HG03175 (cell line): Measurements from ENCODE around the gene MGAT3.
"Not testable (repeated sequence)": the region's sequence is repeated elsewhere in the genome, so short reads cannot be mapped to it uniquely, and the experiment has no call there.

ENCODE experiments used
- ATAC-seq: cut with Tn5 transposase; IDR thresholded peaks from one replicate; pipeline ENCODE4 v1.9.1; 2021; ENCODE audit warnings: mild to moderate bottlenecking, moderate library complexity; ENCODE audit not compliant: unreplicated experiment

Gene MGAT3, protein sequence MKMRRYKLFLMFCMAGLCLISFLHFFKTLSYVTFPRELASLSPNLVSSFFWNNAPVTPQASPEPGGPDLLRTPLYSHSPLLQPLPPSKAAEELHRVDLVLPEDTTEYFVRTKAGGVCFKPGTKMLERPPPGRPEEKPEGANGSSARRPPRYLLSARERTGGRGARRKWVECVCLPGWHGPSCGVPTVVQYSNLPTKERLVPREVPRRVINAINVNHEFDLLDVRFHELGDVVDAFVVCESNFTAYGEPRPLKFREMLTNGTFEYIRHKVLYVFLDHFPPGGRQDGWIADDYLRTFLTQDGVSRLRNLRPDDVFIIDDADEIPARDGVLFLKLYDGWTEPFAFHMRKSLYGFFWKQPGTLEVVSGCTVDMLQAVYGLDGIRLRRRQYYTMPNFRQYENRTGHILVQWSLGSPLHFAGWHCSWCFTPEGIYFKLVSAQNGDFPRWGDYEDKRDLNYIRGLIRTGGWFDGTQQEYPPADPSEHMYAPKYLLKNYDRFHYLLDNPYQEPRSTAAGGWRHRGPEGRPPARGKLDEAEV

GRCh38 chr22:39456522-39457197, at the start of gene MGAT3:
Gene MGAT3, plus strand, starts transcription at chr22:39457012. Its CDS starts 30,336 bp downstream, at chr22:39487348.
- no peak for ATAC-seq

- no peak for ATAC-seq
Measured at GRCh38 chr22:39408173-39408572, 48.6 kb upstream of the MGAT3 start.

DNA sequence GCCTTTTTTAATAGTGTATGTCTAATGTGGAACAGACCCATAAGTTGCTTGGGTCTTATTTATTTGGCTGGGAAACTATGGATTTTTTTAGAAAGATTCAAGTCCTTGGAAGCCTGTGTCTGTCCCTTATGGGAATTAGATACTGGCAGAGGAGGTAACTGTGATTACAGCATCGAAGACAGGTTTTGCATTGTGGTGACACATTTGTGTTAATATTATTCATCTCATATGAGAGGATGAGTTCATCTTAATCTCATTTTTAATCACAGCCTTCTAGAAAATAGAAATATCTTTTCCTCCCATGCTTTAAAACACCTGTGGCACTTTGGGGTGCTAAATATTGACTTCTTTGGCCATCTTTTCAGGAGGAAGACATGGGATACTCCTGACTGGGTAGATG, 48.0 kb upstream of the MGAT3 start:
- ATAC-seq: no peak

GRCh38 chr22:39409516-39410029, 47.2 kb upstream of the MGAT3 start:
- ATAC-seq: no peak

DNA sequence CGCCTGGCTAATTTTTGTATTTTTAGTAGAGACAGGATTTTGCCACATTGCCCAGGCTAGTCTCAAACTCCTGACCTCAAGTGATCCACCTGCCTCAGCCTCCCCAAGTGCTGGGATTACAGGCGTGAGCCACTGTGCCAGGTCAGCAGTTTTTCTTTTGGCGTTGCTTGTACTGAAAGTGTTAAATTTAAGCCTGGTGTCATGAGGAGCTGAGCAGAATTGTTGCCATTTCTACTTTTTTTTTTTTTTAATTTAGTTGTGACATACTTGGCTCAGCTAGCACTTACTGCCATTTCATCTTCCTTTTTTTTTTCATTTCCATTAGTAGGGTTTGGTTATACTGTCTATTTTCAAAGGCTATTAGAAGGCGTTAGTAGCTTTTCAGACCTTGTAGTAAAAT, 46.5 kb upstream of the MGAT3 start:
- ATAC-seq: no peak

- ATAC-seq: not testable (repeated sequence)
Measured at GRCh38 chr22:39411828-39412365, 44.9 kb upstream of the MGAT3 start.

DNA sequence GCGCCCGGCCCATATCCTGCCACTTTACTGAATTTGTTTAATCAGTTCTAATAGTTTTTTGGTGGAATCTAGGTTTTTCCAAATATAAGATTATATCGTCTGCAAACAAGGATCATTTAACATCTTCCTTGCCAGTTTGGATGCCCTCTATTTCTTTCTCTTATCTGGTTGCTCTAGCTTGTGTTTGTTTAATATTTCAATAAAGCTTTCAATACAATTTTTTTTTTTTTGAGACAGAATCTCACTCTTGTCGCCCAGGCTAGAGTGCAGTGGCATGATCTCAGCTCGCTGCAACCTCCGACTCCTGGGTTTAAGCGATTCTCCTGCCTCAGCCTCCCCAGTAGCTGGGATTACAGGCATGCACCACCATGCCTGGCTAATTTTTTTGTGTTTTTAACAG, 43.6 kb upstream of the MGAT3 start:
- not testable (repeated sequence) for ATAC-seq

GRCh38 chr22:39414377-39414776, 42.4 kb upstream of the MGAT3 start:
- ATAC-seq: no peak

DNA sequence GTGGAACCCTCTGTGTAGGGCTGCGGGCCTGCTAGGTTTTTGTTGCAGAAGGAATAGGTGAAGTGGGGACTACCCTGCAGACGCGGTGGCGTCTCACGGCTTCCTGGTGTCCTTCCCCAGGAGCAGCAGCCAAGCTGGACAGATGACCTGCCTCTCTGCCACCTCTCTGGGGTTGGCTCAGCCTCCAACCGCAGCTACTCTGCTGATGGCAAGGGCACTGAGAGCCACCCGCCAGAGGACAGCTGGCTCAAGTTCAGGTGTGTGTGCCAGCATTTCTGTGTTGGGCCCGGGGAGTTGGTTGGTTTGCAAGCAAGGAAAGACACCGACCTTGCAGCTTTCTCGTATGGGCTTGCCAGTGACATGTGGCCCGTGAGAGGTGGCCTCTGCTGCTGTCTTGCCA, 41.9 kb upstream of the MGAT3 start:
- ATAC-seq: no peak

- no peak for ATAC-seq
Measured at GRCh38 chr22:39415506-39415905, 41.3 kb upstream of the MGAT3 start.

GRCh38 chr22:39416319-39416718, 40.5 kb upstream of the MGAT3 start:
- no peak for ATAC-seq

DNA sequence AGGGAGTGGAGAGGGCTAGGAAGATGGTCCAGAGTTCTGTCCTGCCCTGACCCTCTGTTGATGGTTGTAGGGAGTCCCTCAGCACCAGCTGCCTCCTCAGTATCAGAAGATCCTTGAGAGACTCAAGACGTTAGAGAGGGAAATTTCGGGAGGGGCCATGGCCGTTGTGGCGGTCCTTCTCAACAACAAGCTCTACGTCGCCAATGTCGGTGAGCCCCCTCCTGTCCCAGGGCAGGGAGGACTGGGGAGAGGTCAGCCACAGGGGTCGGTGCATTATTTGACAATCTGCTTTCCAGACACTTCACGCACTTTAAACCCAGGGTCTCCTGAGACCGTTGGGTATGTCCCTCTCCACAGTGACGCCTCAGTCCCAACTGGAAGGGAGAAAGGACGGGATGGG, 39.2 kb upstream of the MGAT3 start:
- no peak for ATAC-seq

- ATAC-seq: no peak
Measured at GRCh38 chr22:39418696-39419095, 38.1 kb upstream of the MGAT3 start.

GRCh38 chr22:39419096-39419495, 37.7 kb upstream of the MGAT3 start:
- no peak for ATAC-seq

DNA sequence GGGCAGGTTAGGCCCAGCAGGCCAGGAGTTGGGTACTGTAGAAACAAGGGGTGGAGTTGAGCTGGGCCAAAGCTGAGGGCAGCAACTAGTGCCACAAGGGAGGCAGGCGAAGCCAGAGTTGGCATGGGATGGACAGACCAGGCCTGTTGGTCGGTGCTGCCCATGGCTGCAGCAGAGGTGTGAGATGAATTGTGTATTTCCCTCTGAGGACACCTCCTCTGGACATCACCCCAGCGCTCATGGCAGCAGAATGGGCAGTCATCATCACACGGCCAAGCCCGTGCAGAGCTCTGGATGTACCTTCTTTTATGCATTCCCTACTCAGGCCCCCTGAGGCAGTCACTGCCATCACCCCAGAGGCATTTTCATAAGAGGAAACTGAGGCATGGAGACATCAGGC, 36.9 kb upstream of the MGAT3 start:
- ATAC-seq: no peak

- ATAC-seq: no peak
Measured at GRCh38 chr22:39421691-39422090, 35.1 kb upstream of the MGAT3 start.

- ATAC-seq: no peak
Measured at GRCh38 chr22:39422101-39422500, 34.7 kb upstream of the MGAT3 start.

DNA sequence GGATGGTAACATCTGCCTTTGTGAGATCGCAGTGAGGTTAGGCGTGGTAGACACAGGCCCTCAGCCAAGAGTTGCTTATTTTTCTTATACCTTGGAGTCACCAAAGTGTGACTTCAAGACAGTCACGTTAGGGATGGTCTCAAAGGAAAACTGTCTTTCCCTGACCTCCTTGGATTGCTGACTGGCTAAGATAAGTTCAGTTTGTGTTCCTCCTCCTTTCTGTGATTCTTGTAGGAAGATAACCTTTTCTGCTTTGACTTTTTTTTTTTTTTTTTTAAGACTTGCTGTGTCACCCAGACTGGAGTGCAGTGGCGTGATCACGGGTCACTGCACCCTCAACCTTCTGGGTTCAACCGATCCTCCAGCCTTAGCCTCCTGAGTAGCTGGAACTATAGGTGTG, 34.1 kb upstream of the MGAT3 start:
- ATAC-seq: no peak

DNA sequence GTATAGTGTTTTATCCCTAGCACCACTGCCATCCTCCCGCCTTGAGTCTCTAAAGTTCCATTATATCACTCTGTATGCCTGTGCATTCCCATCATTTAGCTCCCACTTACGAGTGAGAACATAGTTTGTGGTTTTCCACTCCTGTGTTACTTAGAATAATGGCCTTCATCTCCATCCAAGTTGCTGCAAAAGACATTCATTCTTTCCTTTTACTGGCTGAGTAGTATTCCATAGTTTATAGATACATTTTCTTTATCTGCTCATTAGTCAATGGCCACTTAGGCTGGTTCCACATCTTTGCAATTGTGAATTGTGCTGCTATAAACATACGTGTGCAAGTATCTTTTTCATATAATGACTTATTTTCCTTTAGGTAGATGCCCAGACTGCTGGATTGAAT, 32.8 kb upstream of the MGAT3 start:
- no peak for ATAC-seq

DNA sequence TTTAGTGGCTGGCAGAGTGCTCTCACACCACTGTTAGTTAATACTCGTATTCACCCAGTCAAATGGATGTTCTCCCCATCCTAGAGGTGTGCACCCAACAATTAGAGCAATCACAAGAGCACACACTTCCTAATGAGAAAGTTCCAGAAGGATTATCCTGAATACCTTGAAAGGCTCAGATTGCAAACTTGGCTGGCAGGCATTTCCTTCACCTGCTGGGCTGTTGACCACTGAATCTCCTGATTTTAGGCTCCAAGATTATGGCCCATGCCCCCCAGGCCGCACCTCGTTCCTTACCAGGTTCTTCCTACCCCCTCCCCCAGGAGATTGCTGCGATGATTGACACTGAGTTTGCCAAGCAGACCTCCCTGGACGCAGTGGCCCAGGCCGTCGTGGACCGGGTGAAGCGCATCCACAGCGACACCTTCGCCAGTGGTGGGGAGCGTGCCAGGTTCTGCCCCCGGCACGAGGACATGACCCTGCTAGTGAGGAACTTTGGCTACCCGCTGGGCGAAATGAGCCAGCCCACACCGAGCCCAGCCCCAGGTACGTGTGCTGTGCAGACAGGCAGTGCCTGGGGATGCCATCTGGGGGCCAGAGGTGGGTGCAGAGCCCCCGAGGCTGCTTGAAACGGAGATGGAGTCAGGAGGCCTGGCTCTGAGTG, 30.3 kb upstream of the MGAT3 start:
- no peak for ATAC-seq
